Measurements from ENCODE around the gene PSMD3. TPM values are rescaled to one million over a fixed set of nuclear protein-coding genes. Genes with fewer than 3 reads are reported as not detected.

Gene PSMD3
- total and polyA plus RNA-seq, 9 of the 15 experiments (the other 6 are each of a cell fraction or from before 2014, with no cell fraction given), result 2.0 to 251 (median 135) TPM

GRCh38 chr17:40018211-40019121 is 37.9 kb downstream of the PSMD3 start (continued):
- TF ChIP-seq PKNOX1 (IDR thresholded peaks at IDR 0.05) (no peak), MCM5 (IDR thresholded peaks at IDR 0.05; ENCODE audit: low read depth) (no peak), HOXB6 (CRISPR knock-in tag; IDR thresholded peaks at IDR 0.05; ENCODE audit: borderline replicate concordance) (no peak), BDP1 (IDR thresholded peaks at IDR 0.05; ENCODE audit: insufficient read depth, insufficient read length) (no peak), ZBTB33 (CRISPR knock-in tag; IDR thresholded peaks at IDR 0.05) (peak; percentile 54; the same call in 1 of the 2 replicates), CBFB (CRISPR knock-in tag; IDR thresholded peaks at IDR 0.05) (no peak), HIVEP1 (CRISPR knock-in tag; IDR thresholded peaks at IDR 0.05) (no peak), REST (IDR thresholded peaks at IDR 0.05; ENCODE audit: borderline replicate concordance) (0 out of 2 replicates have a peak, but pooled peaks have one; percentile 13), REST (CRISPR knock-in tag; IDR thresholded peaks at IDR 0.05; ENCODE audit: low read depth) (no peak), TBP (optimal IDR thresholded peaks at IDR 0.05; ENCODE audit: low read depth, low read length) (no peak), ZNF77 (CRISPR knock-in tag; IDR thresholded peaks at IDR 0.05) (no peak), ARID3A (IDR thresholded peaks at IDR 0.05; ENCODE audit: borderline replicate concordance, low read depth, low read length) (no peak), POU5F1 (IDR thresholded peaks at IDR 0.05; ENCODE audit: borderline replicate concordance, low read depth, low read length, partially characterized antibody) (no peak), POLR2A (conservative IDR thresholded peaks at IDR 0.05) (0 out of 2 replicates have a peak, but pooled peaks have one; percentile 6)

Data from K562 (cell line).